Measurements from ENCODE around the gene USP25.

GRCh38 chr21:15795533-15795932 is 65.8 kb downstream of the USP25 start:
- TF ChIP-seq POLR2A (IDR thresholded peaks at IDR 0.05), result no peak
- TF ChIP-seq, protein P1, sequence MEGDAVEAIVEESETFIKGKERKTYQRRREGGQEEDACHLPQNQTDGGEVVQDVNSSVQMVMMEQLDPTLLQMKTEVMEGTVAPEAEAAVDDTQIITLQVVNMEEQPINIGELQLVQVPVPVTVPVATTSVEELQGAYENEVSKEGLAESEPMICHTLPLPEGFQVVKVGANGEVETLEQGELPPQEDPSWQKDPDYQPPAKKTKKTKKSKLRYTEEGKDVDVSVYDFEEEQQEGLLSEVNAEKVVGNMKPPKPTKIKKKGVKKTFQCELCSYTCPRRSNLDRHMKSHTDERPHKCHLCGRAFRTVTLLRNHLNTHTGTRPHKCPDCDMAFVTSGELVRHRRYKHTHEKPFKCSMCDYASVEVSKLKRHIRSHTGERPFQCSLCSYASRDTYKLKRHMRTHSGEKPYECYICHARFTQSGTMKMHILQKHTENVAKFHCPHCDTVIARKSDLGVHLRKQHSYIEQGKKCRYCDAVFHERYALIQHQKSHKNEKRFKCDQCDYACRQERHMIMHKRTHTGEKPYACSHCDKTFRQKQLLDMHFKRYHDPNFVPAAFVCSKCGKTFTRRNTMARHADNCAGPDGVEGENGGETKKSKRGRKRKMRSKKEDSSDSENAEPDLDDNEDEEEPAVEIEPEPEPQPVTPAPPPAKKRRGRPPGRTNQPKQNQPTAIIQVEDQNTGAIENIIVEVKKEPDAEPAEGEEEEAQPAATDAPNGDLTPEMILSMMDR (IDR thresholded peaks at IDR 0.05), result no peak
